Chondrocyte (in vitro differentiated cells): ENCODE data around the gene JPH3. TPM values are rescaled to one million over a fixed set of nuclear protein-coding genes. Genes with fewer than 3 reads are reported as not detected.

Experiments
- DNase-seq: peaks from one replicate; pipeline ENCODE4 v3.0.0; 2021; ENCODE audit warnings: mixed read lengths, low spot score
- H3K27ac Mint-ChIP-seq: one replicate; pipeline ENCODE4 v1.8.0; 2021; ENCODE audit warnings: mild to moderate bottlenecking, moderate library complexity, mixed read lengths; ENCODE audit not compliant: unreplicated experiment
- H3K27me3 Mint-ChIP-seq: 2 replicates; pipeline ENCODE4 v1.8.0; 2021; ENCODE audit warnings: low read depth, mixed read lengths
- H3K36me3 Mint-ChIP-seq: 2 replicates; pipeline ENCODE4 v1.8.0; 2021; ENCODE audit warnings: low read depth, mixed read lengths
- H3K4me1 Mint-ChIP-seq: 2 replicates; pipeline ENCODE4 v1.8.0; 2021; ENCODE audit warnings: low read depth, mild to moderate bottlenecking, mixed read lengths
- H3K4me3 Mint-ChIP-seq: one replicate; pipeline ENCODE4 v1.8.0; 2021; ENCODE audit warnings: mild to moderate bottlenecking, moderate library complexity, mixed read lengths; ENCODE audit not compliant: unreplicated experiment
- H3K9me3 Mint-ChIP-seq: 2 replicates; pipeline ENCODE4 v1.8.0; 2021; ENCODE audit warnings: low read depth, mixed read lengths
- total RNA-seq: library from RNA; stranded (reverse); gene quantifications from 3 replicates; pipeline ENCODE4 v1.2.1, GENCODE V29; 2021
- TF ChIP-seq, protein P1 (sequence below): fragments of 200-600 bp; sonication (generic); IDR thresholded peaks from 2 replicates; pipeline ENCODE4 v1.5.0; 2021; ENCODE audit warnings: antibody characterized with exemption, mild to moderate bottlenecking, moderate library complexity

The JPH3 gene
- total RNA-seq, 1 donor from 2014 or later: 1.2 TPM

- Mint-ChIP-seq H3K4me3 (no peak overlapping the region), H3K36me3 (no peaks in the 10 kb centered on the region), H3K4me1 (no peaks in the 10 kb centered on the region), H3K27ac (no peak overlapping the region), H3K27me3 (peaks cover 26% of the 10 kb centered on the region), H3K9me3 (no peaks in the 10 kb centered on the region)
- TF ChIP-seq, protein P1, sequence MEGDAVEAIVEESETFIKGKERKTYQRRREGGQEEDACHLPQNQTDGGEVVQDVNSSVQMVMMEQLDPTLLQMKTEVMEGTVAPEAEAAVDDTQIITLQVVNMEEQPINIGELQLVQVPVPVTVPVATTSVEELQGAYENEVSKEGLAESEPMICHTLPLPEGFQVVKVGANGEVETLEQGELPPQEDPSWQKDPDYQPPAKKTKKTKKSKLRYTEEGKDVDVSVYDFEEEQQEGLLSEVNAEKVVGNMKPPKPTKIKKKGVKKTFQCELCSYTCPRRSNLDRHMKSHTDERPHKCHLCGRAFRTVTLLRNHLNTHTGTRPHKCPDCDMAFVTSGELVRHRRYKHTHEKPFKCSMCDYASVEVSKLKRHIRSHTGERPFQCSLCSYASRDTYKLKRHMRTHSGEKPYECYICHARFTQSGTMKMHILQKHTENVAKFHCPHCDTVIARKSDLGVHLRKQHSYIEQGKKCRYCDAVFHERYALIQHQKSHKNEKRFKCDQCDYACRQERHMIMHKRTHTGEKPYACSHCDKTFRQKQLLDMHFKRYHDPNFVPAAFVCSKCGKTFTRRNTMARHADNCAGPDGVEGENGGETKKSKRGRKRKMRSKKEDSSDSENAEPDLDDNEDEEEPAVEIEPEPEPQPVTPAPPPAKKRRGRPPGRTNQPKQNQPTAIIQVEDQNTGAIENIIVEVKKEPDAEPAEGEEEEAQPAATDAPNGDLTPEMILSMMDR: no peak
- DNase-seq: no peak
Measured at GRCh38 chr16:87669672-87670071, 67.4 kb downstream of the JPH3 start.

- Mint-ChIP-seq H3K4me3 (no peak overlapping the region), H3K36me3 (peaks cover 2% of the 10 kb centered on the region), H3K27me3 (peaks cover 28% of the 10 kb centered on the region), H3K9me3 (no peaks in the 10 kb centered on the region), H3K4me1 (no peaks in the 10 kb centered on the region), H3K27ac (no peak overlapping the region)
- TF ChIP-seq, protein P1: no peak
- DNase-seq: no peak
Measured at GRCh38 chr16:87671221-87671620, 68.9 kb downstream of the JPH3 start.

GRCh38 chr16:87671715-87672270 lies 69.5 kb downstream of the JPH3 start:
- Mint-ChIP-seq H3K27ac (no peak overlapping the region), H3K36me3 (peaks cover 2% of the 10 kb centered on the region), H3K4me1 (no peaks in the 10 kb centered on the region), H3K27me3 (peaks cover 28% of the 10 kb centered on the region), H3K9me3 (no peaks in the 10 kb centered on the region), H3K4me3 (no peak overlapping the region)
- TF ChIP-seq, protein P1: no peak
- no peak for DNase-seq

DNA sequence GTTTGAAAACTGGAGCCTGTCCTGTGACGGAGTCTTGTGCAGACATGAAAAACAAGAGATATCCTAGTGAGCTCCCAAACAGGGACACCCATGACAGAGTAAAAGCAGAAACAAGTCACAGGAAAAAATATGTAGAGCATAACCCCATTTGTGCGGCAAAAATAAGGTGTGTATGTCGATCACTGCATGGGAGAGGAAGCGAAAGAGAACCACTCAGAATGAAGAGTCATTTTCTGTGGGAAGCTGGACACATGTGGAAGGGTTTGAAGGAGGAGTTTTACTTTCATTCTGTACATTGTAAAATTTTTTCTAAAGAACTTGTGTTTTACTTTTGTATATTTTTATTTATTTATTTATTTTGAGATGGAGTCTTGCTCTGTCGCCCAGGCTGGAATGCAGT lies 72.1 kb downstream of the JPH3 start:
- Mint-ChIP-seq H3K27me3 (peaks cover 19% of the 10 kb centered on the region), H3K9me3 (no peaks in the 10 kb centered on the region), H3K4me1 (no peaks in the 10 kb centered on the region), H3K36me3 (peaks cover 2% of the 10 kb centered on the region), H3K4me3 (no peak overlapping the region), H3K27ac (no peak overlapping the region)
- TF ChIP-seq, protein P1: no peak
- DNase-seq: no peak

DNA sequence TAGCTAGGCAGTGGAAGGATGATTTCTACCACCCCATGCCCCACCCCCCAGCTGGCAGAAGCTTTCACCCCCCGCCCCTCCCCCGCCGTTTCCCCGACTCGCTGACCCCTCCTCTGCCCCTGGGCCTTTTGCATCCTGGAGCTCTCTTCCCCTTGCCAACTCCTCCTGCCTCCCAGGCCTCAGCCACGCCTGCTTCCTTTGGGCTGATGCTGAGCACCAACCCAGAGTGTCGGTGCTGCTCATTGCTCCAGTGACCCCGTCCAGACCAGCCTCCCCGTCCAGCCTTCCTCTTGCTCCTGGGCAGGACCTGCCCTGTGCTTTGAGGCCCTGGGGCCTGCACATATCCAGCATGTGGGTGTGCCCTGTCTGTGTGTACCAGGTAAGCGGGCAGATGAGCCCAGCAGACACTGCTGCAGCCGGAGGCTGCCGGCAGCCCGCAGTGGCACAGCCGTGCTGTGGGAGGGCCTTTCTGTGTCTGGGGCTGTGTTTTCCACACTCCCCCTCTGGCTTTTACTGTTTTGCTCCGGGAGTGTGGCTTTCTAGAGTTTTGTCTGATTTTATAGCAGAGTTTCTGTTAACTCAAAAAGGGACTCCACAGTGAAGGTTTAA lies 72.9 kb downstream of the JPH3 start:
- DNase-seq: no peak
- TF ChIP-seq, protein P1: no peak
- Mint-ChIP-seq H3K27ac (no peak overlapping the region), H3K9me3 (no peaks in the 10 kb centered on the region), H3K36me3 (peaks cover 2% of the 10 kb centered on the region), H3K4me3 (no peak overlapping the region), H3K27me3 (peaks cover 18% of the 10 kb centered on the region), H3K4me1 (no peaks in the 10 kb centered on the region)
